ENCODE measurements around the gene CSNK1G2. TPM values are rescaled to one million over a fixed set of nuclear protein-coding genes. Genes with fewer than 3 reads are reported as not detected.

Gene CSNK1G2
- polyA plus RNA-seq, 10 donors: 27.5 to 50.2 (median 36.4) TPM

- no peak for DNase-seq
Measured at GRCh38 chr19:1961000-1961883, 20.3 kb downstream of the CSNK1G2 start.

DNA sequence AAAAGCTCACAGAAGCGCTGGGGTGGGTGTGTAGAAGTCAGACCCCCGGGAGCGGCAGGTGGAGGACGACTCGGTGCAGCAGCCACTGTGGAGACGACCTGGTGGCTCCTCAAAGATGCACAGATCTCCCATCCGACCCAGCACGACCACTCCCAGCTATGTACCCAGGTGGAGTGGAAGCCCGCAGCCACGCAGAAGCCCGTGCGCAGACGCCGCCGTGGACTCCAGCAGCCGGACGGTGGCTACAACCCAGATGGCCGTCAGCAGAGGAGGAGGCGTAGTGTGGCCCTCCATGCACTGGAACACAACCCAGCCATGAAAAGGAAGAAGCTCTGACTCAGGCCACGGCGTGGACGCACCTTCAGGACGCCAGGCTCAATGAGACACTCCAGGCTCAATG is 21.7 kb downstream of the CSNK1G2 start:
- no peak for DNase-seq

DNA sequence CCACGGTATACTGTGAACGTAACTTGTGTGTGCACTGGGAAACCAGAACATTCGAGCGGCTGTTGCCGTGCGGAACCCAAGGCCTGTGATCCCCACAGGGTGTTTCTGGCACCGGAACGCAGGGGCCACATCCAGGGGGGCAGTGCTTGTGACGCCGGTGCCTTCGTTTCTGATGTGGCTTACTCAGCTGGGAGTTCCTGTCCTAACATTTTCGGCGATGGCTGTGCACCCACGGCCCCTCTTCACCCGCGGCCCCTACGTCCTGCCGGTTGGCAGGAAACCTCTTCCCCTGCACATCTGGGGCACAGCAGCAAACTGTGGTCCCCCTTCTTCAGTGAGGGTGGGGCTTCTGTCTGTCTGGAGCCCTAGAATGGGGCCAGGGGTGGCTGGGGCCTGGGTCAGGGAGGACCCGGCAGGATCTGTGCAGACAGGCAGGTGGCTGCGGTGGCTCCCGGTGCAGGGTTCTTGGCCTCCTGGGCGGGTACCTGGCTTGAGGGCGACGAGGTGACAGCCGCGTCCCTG is 26.2 kb downstream of the CSNK1G2 start:
- no peak for DNase-seq

- DNase-seq: no peak
Measured at GRCh38 chr19:1968279-1969175, 27.6 kb downstream of the CSNK1G2 start.

DNA sequence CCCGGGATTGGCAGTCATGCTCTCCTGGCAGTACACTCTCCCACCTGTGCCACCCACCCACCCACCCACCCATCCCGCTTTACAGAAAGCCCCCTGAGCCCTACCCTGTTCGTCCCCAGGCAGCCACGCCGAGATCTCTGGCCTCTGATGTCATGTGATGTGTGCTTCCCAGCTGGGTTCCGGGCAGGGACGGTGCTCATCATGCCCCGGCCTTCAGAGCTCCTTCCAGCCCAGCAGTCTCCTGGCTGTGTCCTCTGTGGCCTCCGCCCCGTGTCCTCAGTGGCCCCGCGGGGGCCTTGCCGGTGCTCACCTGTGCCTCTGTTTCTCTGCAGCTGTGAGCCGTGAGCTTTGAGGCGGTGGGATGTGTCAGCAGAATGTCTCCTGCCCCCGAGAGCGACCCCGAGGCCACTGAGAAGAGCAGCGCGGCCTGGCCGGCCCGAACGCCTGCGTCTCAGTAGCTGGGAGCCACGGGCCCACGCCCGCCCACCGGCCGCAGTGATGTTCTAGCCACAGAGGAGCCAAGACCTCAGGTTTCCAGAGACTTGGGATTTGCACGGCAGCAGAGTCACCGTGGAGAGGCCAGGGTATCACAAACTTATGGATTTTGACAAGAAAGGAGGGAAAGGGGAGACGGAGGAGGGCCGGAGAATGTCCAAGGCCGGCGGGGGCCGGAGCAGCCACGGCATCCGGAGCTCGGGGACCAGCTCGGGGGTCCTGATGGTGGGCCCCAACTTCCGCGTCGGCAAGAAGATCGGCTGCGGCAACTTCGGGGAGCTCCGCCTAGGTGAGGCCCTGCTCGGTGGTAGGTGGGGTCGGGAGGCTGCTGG is 28.4 kb downstream of the CSNK1G2 start:
- DNase-seq: no peak

- DNase-seq: no peak
Measured at GRCh38 chr19:1970003-1970805, 29.2 kb downstream of the CSNK1G2 start.

GRCh38 chr19:1970806-1971502 is 30.0 kb downstream of the CSNK1G2 start:
- no peak for DNase-seq

- DNase-seq: no peak
Measured at GRCh38 chr19:1974381-1975161, 33.6 kb downstream of the CSNK1G2 start.

GRCh38 chr19:1975162-1975480 is 34.1 kb downstream of the CSNK1G2 start:
- no peak for DNase-seq

DNA sequence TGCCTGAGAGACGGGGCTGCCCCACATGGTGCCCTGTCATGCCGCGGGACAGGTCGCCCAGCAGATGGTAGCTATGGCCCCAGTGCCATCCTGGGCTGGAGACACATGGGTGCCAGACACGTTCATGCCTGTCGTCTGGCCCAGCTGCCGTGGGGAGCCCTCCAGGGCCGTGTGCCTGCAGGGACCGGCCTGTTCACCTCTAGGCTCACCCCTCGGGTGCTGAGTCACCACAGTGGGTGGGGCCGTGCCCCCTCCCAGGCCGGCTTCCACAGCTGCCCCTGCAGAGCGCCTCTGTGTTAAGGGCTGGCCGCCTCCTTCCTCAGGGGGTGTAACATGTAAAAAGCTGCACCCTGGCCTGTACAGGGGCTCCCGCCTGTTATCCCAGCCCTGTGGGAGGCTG is 36.1 kb downstream of the CSNK1G2 start:
- DNase-seq: no peak

DNA sequence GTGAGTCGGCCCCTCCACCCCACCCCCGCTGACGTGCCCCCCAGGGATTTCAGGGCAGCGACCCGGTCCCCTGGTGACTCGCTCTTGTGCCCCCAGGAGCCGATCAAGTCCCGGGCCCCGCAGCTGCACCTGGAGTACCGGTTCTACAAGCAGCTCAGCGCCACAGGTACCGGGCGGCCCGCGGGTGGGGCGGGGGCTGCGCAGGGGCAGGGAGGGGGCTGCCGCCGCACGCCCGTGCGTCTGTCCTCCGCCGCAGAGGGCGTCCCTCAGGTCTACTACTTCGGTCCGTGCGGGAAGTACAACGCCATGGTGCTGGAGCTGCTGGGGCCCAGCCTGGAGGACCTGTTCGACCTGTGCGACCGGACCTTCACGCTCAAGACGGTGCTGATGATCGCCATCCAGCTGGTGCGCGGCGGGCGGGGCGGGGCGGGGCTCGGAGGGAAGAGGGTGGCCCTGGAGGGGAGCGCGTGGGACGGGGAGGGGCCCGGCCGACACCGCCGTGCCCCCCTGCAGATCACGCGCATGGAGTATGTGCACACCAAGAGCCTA is 37.4 kb downstream of the CSNK1G2 start:
- no peak for DNase-seq

DNA sequence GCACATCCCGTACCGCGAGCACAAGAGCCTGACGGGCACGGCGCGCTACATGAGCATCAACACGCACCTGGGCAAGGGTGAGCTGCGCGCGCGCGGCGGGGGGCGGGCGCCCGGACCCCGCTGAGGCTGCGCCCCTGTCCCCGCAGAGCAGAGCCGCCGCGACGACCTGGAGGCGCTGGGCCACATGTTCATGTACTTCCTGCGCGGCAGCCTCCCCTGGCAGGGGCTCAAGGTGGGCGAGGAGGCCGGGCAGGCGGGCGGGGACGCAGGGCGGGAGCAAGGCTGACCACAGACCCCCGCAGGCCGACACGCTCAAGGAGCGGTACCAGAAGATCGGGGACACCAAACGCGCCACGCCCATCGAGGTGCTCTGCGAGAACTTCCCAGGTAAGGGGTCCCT is 38.0 kb downstream of the CSNK1G2 start:
- no peak for DNase-seq

GRCh38 chr19:1979642-1980041 is 38.7 kb downstream of the CSNK1G2 start:
- no peak for DNase-seq

GRCh38 chr19:1980091-1980808 is 39.3 kb downstream of the CSNK1G2 start:
- DNase-seq: no peak

DNA sequence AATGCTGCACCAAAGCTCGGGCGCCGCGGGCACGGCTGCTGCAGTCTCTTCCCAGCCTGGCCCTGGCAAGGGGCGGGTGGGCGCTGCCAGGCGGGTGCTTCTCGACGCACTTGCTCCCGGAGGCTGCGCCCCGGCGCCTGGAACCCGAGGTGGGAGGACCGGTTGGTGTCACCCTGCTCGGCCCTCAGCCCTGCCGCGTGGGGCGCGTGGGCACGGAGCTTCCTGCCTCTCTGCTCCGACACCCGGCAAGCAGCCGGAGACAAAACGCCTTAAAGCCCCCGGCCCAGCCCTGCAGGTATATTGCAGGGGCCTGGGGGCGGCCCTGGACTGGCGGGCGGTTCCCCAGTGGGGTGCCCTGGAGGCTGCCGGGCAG is 39.8 kb downstream of the CSNK1G2 start:
- DNase-seq: no peak

DNA sequence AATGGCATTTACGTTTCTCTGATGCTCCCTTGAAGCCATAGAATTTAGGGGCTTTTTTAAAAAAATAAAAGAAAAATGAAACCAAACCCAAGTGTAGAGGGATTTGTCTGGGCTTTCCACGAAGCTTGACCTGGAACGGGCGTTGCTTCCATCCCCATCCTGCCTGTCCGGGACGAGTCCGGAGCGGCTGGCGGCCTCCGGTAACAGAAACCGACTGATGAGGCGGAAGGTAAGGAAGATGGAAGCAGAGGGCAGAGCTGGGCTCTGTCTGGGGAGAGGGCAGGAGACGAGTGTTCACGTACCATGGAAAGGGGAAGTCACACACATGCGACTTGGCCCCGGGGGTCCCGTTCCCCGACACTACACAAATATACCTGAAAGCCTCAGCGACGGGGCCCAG is 40.3 kb downstream of the CSNK1G2 start:
- DNase-seq: no peak

DNA sequence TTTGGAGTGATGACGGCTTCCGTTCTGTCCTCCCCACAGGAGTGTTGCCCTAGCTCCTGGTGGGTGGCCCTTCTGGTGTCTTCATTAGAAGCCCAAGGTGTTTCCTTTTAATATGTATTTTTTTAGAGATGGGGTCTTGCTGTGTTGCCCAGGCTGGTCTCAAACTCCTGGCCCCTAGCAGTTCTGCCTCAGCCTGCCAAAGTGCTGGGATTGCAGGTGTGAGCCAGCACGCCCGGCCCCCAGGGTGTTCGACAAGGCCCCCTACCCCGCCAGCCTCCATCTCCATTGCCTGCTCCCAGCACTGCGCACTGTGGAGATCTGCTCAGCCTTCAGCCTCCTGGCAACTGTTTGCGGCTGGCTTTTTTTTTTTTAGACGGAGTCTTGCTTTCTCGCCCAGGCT is 43.4 kb downstream of the CSNK1G2 start:
- DNase-seq: no peak

DNA sequence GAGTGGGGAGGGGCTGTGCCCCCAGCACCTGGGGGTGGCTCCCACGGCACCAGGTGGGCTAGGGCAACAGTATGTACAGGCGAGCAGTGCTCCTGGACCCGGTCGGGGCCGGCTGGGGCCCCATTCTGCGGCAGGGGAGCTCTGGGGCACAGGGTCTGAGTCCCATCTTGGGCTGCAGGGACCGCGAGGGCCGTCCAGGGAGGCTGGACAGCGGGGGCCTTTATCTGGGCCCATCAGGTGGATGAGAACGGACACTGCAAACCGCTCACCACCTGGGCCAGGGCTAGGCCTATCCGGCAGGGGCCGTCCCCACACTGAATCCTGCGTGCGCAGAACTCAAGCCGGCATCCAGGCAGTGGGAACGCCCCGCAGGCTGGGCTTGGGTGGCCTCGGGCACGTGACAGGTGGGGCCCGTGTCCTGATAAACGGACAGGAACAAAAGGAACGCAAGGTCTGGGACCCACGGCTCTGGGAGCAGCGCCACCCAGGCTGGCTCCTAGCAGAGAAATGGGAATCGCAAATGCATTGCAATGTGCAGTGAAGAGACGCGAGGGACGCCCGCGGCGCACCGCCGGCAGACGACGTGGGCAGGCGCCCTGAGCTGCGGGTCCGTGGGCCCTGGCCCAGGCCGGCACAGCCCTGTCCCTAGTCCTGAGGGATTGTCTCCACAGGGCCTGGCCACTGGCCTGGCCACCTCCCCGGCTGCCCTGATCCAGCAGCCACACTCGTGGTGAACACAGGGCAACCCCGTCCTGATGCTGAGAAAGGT is 44.8 kb downstream of the CSNK1G2 start:
- no peak for DNase-seq

Measured in muscle of back (tissue), 11 donors.